Type B pancreatic cell (in vitro differentiated cells): Measurements from ENCODE around the gene SPSB4. TPM values are rescaled to one million over a fixed set of nuclear protein-coding genes. Genes with fewer than 3 reads are reported as not detected.

ENCODE experiments used
- DNase-seq: peaks from one replicate; pipeline ENCODE4 v3.0.0; 2021; ENCODE audit warnings: mixed read lengths; ENCODE audit not compliant: unreplicated experiment; ENCODE audit errors: extremely low spot score
- H3K27ac Mint-ChIP-seq: 2 replicates; pipeline ENCODE4 v1.8.0; 2021; ENCODE audit warnings: mild to moderate bottlenecking, mixed read lengths
- H3K27me3 Mint-ChIP-seq: 2 replicates; pipeline ENCODE4 v1.8.0; 2021; ENCODE audit warnings: mixed read lengths
- H3K36me3 Mint-ChIP-seq: 2 replicates; pipeline ENCODE4 v1.8.0; 2021; ENCODE audit warnings: mixed read lengths
- H3K4me1 Mint-ChIP-seq: one replicate; pipeline ENCODE4 v1.8.0; 2021; ENCODE audit warnings: mixed read lengths; ENCODE audit not compliant: unreplicated experiment
- H3K4me3 Mint-ChIP-seq: 2 replicates; pipeline ENCODE4 v1.8.0; 2021; ENCODE audit warnings: mild to moderate bottlenecking, mixed read lengths
- H3K9me3 Mint-ChIP-seq: 2 replicates; pipeline ENCODE4 v1.8.0; 2021; ENCODE audit warnings: mixed read lengths
- total RNA-seq: library from RNA; stranded (reverse); gene quantifications from 2 replicates; pipeline ENCODE4 v1.2.1, GENCODE V29; 2021; ENCODE audit warnings: low replicate concordance
- TF ChIP-seq, protein P1 (sequence below): fragments of 200-600 bp; sonication (generic); conservative IDR thresholded peaks from 2 replicates; pipeline ENCODE4 v1.5.0; 2021; ENCODE audit warnings: antibody characterized with exemption, mild to moderate bottlenecking

Gene SPSB4
- total RNA-seq, 1 donor from 2014 or later = 23.8 TPM

DNA sequence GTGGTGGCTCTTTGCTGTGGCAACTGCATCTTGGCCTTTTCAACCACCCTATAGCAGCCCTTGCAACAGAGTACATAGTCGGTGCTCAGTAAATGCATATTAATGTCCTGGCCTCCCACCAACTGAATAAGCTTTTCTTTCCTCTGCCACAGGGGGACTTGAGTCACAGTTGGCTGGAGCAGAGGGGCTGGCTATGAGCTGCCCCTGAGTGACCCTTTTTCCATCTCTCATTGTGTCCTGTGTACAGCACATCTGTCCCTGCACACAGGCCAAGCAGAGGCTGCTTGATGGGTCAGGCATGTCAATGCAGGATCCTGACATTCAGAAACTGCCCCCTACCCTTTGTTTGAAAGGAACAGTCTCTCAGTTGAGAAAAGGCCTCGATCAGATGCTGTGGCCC, 22.4 kb downstream of the SPSB4 start:
- TF ChIP-seq, protein P1, sequence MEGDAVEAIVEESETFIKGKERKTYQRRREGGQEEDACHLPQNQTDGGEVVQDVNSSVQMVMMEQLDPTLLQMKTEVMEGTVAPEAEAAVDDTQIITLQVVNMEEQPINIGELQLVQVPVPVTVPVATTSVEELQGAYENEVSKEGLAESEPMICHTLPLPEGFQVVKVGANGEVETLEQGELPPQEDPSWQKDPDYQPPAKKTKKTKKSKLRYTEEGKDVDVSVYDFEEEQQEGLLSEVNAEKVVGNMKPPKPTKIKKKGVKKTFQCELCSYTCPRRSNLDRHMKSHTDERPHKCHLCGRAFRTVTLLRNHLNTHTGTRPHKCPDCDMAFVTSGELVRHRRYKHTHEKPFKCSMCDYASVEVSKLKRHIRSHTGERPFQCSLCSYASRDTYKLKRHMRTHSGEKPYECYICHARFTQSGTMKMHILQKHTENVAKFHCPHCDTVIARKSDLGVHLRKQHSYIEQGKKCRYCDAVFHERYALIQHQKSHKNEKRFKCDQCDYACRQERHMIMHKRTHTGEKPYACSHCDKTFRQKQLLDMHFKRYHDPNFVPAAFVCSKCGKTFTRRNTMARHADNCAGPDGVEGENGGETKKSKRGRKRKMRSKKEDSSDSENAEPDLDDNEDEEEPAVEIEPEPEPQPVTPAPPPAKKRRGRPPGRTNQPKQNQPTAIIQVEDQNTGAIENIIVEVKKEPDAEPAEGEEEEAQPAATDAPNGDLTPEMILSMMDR = no peak
- Mint-ChIP-seq H3K9me3 (no peaks in the 10 kb centered on the region), H3K36me3 (no peaks in the 10 kb centered on the region), H3K27me3 (no peaks in the 10 kb centered on the region), H3K4me1 (peaks cover 70% of the 10 kb centered on the region), H3K4me3 (no peak overlapping the region), H3K27ac (no peak overlapping the region)
- DNase-seq = no peak

DNA sequence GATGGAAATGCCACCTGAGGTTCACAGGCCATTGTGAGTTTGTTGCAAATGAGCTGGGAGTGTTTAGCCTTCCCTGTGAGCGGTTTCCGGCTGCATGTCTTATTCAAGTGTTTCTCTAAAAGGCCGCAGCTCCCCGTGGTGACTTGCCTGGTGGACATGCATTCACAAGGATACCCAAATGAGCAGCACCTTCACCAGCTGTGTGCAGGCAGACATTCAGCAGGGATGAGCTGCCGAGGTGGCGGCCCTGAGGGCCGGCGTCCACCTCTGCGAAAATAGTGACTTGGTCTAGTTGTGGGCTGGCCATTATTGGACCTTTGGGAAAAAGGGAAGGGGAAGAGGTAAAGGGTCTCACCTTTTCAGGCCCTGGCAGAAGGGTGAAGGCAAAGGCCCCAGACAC, 23.4 kb downstream of the SPSB4 start:
- no peak for DNase-seq
- Mint-ChIP-seq H3K4me3 (no peak overlapping the region), H3K9me3 (no peaks in the 10 kb centered on the region), H3K27me3 (no peaks in the 10 kb centered on the region), H3K4me1 (peaks cover 73% of the 10 kb centered on the region), H3K27ac (no peak overlapping the region), H3K36me3 (no peaks in the 10 kb centered on the region)
- TF ChIP-seq, protein P1 = no peak

DNA sequence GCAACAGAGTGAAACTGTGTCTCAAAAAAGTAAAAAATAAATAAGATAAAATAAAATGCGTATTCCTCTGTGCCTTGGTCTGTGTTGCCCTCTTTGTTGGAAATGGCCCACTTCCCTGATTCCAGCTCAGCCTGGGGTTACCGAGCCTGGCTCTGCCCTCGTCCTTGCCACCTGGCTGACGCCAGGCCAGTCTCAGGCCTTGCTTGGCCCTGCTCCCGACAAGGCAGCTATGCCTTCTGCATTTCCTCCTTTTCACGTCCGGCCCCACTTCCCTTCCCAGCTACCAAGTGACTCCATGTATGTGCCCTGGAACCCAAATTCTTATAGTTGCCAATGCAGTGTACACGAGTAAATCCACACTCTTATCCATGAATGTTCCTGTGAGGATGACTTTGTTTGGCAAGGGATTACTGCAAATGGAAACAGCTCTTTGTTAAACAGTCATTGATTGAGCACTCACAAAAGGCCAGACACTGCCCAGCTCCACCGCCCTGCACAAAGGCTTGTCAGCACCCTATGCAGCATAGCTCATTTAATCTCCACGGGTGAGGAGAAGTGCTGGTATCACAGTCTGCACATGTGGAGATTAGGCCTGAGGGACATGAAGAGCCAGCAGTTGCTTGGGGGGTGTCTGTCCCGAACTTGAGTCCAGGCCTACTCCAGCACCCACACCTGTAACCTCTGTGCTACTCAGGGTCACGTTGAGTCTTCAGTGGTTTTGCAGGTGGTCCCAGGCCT, 25.1 kb downstream of the SPSB4 start:
- Mint-ChIP-seq H3K36me3 (no peaks in the 10 kb centered on the region), H3K27ac (peak overlapping the region; percentile 67), H3K4me1 (peaks cover 70% of the 10 kb centered on the region), H3K9me3 (no peaks in the 10 kb centered on the region), H3K4me3 (peak overlapping the region; percentile 76), H3K27me3 (no peaks in the 10 kb centered on the region)
- no peak for DNase-seq
- TF ChIP-seq, protein P1 = no peak

DNA sequence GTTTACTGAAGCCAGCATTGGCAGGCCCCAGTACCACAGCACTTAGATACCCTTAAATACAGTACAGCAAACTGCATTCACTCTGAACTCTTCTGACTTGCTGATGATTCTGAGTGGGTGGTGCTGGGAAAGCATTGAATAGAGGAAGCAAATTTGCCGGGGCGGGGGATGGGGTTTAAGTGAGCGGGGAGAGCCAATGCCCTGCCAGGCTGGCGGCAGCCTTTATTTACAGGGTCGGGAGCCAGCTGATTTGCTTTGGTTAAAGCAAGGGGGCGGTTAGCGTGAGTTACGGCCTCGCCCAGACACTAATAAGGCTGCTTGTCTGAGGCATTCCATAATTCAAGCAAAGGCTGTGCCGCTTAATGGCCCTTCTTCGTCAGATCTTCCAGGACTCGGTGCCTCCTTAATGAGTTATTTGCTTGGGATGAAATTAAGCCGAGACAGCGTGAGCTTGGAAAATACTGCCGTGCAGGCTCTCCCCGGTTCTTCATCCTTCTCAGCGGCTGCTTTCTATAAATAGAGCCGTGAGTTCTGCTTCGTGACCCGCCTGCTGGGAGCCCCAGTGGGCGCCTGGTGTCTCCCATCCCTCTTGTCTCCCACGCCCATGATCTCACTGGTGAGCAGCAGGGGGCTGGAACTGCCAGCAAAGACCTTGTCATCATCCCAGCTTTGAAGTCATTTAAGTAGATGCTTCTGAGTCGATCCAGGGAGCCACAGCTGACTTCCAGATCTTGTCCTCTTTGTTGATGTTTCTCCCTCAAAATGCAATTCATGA, 25.8 kb downstream of the SPSB4 start:
- H3K4me3 Mint-ChIP-seq = peak overlapping the region; percentile 76
- no peak for DNase-seq

DNA sequence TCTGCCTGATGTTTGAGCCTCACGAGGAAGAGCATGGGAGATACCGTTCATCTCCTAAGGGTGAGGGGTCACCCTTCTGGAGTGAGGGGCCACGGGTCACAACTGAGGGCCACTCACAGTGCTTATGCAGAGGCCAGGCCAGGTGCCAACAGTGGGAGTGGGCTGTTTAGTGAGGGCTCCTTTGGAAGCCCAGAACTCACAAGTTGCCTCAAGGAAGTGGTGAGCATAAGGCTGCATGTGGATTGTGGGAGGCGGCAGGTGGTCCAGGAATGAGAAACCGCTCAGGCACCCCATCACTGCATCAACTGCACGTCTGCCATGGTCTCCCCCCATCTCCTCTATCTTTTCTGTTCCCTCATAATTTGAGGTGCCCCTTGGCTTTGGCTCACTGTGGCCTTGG, 26.5 kb downstream of the SPSB4 start:
- Mint-ChIP-seq H3K9me3 (no peaks in the 10 kb centered on the region), H3K27ac (peak overlapping the region; percentile 67), H3K4me1 (peaks cover 63% of the 10 kb centered on the region), H3K4me3 (peak overlapping the region; percentile 76), H3K27me3 (no peaks in the 10 kb centered on the region), H3K36me3 (no peaks in the 10 kb centered on the region)
- no peak for DNase-seq
- TF ChIP-seq, protein P1 = no peak

More for the DNA sequence above, 25.8 kb downstream of the SPSB4 start:
- H3K36me3 Mint-ChIP-seq = no peaks in the 10 kb centered on the region
- H3K27me3 Mint-ChIP-seq = no peaks in the 10 kb centered on the region
- TF ChIP-seq, protein P1 = no peak
- H3K4me1 Mint-ChIP-seq = peaks cover 68% of the 10 kb centered on the region
- peak overlapping the region; percentile 67 for H3K27ac Mint-ChIP-seq
- H3K9me3 Mint-ChIP-seq = no peaks in the 10 kb centered on the region
